Kidney (tissue), 14 donors: ENCODE data around the gene APOA1. TPM values are rescaled to one million over a fixed set of nuclear protein-coding genes. Genes with fewer than 3 reads are reported as not detected.

Source experiments
- DNase-seq, 5 donors: peaks; one replicate each; pipeline ENCODE4 v3.0.0-alpha.2; 2013 to 2020
- FAIRE-seq: peaks from 2 replicates; lab custom pipeline; 2012; peaks lifted over from hg19 to GRCh38; lab: Jason Lieb, UNC
- H3K27ac ChIP-seq, 2 donors: one replicate each; pipeline ENCODE4 v1.7.0; 2013; ENCODE audit warnings: low read depth in 2 of 2, low read length in 2 of 2, inconsistent platforms in 1 of 2
- H3K27me3 ChIP-seq: one replicate; pipeline ENCODE4 v1.7.1; 2013; ENCODE audit warnings: low read length, inconsistent platforms; ENCODE audit not compliant: control insufficient read depth, insufficient read depth
- H3K36me3 ChIP-seq, 3 donors: one replicate each; pipeline versions ENCODE4 v1.7.0 to v1.7.1; 2013; ENCODE audit warnings: low read length in 3 of 3, control low read depth in 1 of 3, inconsistent platforms in 1 of 3; ENCODE audit not compliant: insufficient read depth in 3 of 3, control insufficient read depth in 2 of 3
- H3K4me1 ChIP-seq, 3 donors: one replicate each; pipeline versions ENCODE4 v1.7.0 to v1.7.1; 2013; ENCODE audit warnings: low read length in 3 of 3, inconsistent platforms in 1 of 3, low read depth in 1 of 3; ENCODE audit not compliant: control insufficient read depth in 2 of 3, insufficient read depth in 2 of 3
- H3K4me3 ChIP-seq, 3 donors: one replicate each; pipeline versions ENCODE4 v1.7.0 to v1.8.1; 2013; ENCODE audit warnings: low read length in 3 of 3, control low read depth in 1 of 3, inconsistent platforms in 1 of 3
- H3K9ac ChIP-seq, 3 donors: one replicate each; pipeline versions ENCODE4 v1.7.0 to v1.7.1; 2013; ENCODE audit warnings: low read length in 3 of 3, control low read depth in 1 of 3, inconsistent platforms in 1 of 3
- H3K9me3 ChIP-seq, 3 donors: one replicate each; pipeline versions ENCODE4 v1.7.0 to v1.7.1; 2013; ENCODE audit warnings: low read length in 3 of 3, control low read depth in 1 of 3, inconsistent platforms in 1 of 3; ENCODE audit not compliant: control insufficient read depth in 2 of 3, insufficient read depth in 1 of 3
- CTCF ChIP-seq: IDR thresholded peaks from 3 replicates; pipeline ENCODE4 v1.5.1; 2012; ENCODE audit warnings: mild to moderate bottlenecking, moderate library complexity, borderline replicate concordance; ENCODE audit not compliant: insufficient read depth; ENCODE audit errors: extremely low read depth
- intact Hi-C: fragments of 100-400 bp; cut with DNase I; formaldehyde crosslinking; loops from one replicate; pipeline ENCODE4 v1.11.1; 2022
- polyA plus RNA-seq: library from polyadenylated mRNA; stranded (reverse); fragments of 350-450 nt; fragmentation: Illumina TruSeq; extraction: RNeasy Lipid Tissue Mini Kit (QIAGEN cat#74804); gene quantifications from one replicate; pipeline ENCODE4 v1.2.3, GENCODE V29; 2014; ENCODE audit warnings: low read depth, low replicate concordance; ENCODE audit not compliant: insufficient read depth
- total RNA-seq: library from RNA; stranded (reverse); fragmentation: NEBNext Ultra II Directional; extraction: Animal tissue kit (Norgen Biotek cat#: 25700); gene quantifications from one replicate; pipeline ENCODE4 v1.2.1, GENCODE V29; 2021
- donor health status: control.
- donor health status: control.
- donor health status: control.
- donor health status: control.
- donor health status: control.
- donor health status: DM: yes; HTN: yes; CAD: no.
- donor health status: Normal renal cell carcinoma (clear cell type).

APOA1 gene
- total and polyA plus RNA-seq, 2 donors from 2014 or later, result 2.0 TPM; not detected in 1

- Histone ChIP-seq H3K27me3 (no peaks in the 10 kb centered on the region), H3K4me1 (peaks cover 0 to 3% (median 0%) of the 10 kb centered on the region in 3 donors), H3K36me3 (peaks cover 4 to 53% (median 40%) of the 10 kb centered on the region in 3 donors), H3K4me3 (no peak overlapping the region), H3K9ac (no peak overlapping the region), H3K27ac (no peak overlapping the region), H3K9me3 (no peaks in the 10 kb centered on the region)
- FAIRE-seq, result no peak
- intact Hi-C loops, result loop anchor here (10.0 kb wide), 1 partner anchor 231 kb away; no protein-coding TSS in a partner anchor
- DNase-seq, result no peak
- TF ChIP-seq CTCF, result no peak
Measured at GRCh38 chr11:116873381-116873780, 36.0 kb upstream of the APOA1 start.

GRCh38 chr11:116871248-116871647 lies 33.8 kb upstream of the APOA1 start:
- no peak overlapping the region for H3K27ac ChIP-seq

GRCh38 chr11:116870054-116870453 lies 32.6 kb upstream of the APOA1 start:
- intact Hi-C loops, result loop anchor here (10.0 kb wide), 1 partner anchor 235 kb away; no protein-coding TSS in a partner anchor
- FAIRE-seq, result no peak
- H3K4me1 ChIP-seq, result no peaks in the 10 kb centered on the region
- H3K4me3 ChIP-seq, result no peak overlapping the region
- no peak for DNase-seq
- H3K27ac ChIP-seq, result no peak overlapping the region
- no peaks in the 10 kb centered on the region for H3K9me3 ChIP-seq
- no peak overlapping the region for H3K9ac ChIP-seq
- TF ChIP-seq CTCF, result no peak
- H3K36me3 ChIP-seq, result peaks cover 4 to 64% (median 56%) of the 10 kb centered on the region in 3 donors
- H3K27me3 ChIP-seq, result no peaks in the 10 kb centered on the region

More at GRCh38 chr11:116871248-116871647, 33.8 kb upstream of the APOA1 start:
- no peak for TF ChIP-seq CTCF
- peaks cover 4 to 69% (median 54%) of the 10 kb centered on the region in 3 donors for H3K36me3 ChIP-seq
- no peaks in the 10 kb centered on the region for H3K4me1 ChIP-seq
- no peaks in the 10 kb centered on the region for H3K27me3 ChIP-seq
- intact Hi-C loops, result loop anchor here (10.0 kb wide), 1 partner anchor 234 kb away; no protein-coding TSS in a partner anchor
- FAIRE-seq, result no peak
- H3K9me3 ChIP-seq, result no peaks in the 10 kb centered on the region
- no peak overlapping the region for H3K9ac ChIP-seq
- DNase-seq, result no peak
- H3K4me3 ChIP-seq, result no peak overlapping the region
